ENCODE measurements around the gene SLC38A5.
A peak's percentile ranks its signal among the peaks of the same experiment; 100 is the strongest.

GRCh38 chrX:48493890-48494364, 23.9 kb upstream of the SLC38A5 start:
- TF ChIP-seq CTCF (conservative IDR thresholded peaks at IDR 0.05 in 1 of 2, IDR thresholded peaks at IDR 0.05 in 1 of 2; ENCODE audit: extremely low read depth in 1 of 2, insufficient read depth in 1 of 2, low read depth in 1 of 2, low read length in 2 of 2): peak; percentile 25 to 45
- TF ChIP-seq EZH2 (IDR thresholded peaks at IDR 0.05; ENCODE audit: borderline replicate concordance, low read length): no peak

Measured in mammary epithelial cell (primary cell).